SU-DHL-6 (cell line): Measurements from ENCODE around the gene AFF3.

Experiments used
- EZH2phosphoT487 ChIP-seq: fragments of 200-600 bp; sonication (generic), shearing (Covaris generic); conservative IDR thresholded peaks from 2 replicates; pipeline ENCODE4 v1.6.1; 2018; ENCODE audit warnings: mild to moderate bottlenecking, antibody characterized with exemption, low read length, moderate library complexity, mixed read lengths
- TF ChIP-seq, protein P1 (sequence below): fragments of 200-600 bp; sonication (generic); IDR thresholded peaks from one replicate; pipeline ENCODE4 v1.5.1; 2017; ENCODE audit warnings: antibody characterized with exemption, mild to moderate bottlenecking, low read length, moderate library complexity; ENCODE audit not compliant: insufficient read depth, poor library complexity, severe bottlenecking

DNA sequence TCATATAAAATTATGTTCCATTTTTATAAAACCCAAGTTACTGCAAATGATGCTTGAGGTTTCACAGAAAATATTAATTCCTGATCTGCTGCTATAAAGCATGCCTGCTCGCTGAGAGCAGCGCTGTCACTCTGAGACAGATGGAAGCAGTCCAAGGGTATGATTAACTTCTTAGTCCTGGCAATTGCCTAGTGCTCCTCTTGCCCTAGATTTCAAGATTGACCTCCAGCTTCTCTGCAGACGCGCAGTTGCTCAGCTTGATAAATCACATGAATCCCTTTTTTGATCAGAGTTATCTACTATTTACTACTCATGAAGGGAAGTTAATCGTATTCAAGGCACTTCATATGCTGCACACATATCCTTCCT, 498.0 kb downstream of the AFF3 start:
- TF ChIP-seq, protein P1, sequence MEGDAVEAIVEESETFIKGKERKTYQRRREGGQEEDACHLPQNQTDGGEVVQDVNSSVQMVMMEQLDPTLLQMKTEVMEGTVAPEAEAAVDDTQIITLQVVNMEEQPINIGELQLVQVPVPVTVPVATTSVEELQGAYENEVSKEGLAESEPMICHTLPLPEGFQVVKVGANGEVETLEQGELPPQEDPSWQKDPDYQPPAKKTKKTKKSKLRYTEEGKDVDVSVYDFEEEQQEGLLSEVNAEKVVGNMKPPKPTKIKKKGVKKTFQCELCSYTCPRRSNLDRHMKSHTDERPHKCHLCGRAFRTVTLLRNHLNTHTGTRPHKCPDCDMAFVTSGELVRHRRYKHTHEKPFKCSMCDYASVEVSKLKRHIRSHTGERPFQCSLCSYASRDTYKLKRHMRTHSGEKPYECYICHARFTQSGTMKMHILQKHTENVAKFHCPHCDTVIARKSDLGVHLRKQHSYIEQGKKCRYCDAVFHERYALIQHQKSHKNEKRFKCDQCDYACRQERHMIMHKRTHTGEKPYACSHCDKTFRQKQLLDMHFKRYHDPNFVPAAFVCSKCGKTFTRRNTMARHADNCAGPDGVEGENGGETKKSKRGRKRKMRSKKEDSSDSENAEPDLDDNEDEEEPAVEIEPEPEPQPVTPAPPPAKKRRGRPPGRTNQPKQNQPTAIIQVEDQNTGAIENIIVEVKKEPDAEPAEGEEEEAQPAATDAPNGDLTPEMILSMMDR = no peak
- no peak for TF ChIP-seq EZH2phosphoT487
